ENCODE measurements around the gene DOCK4. TPM values are rescaled to one million over a fixed set of nuclear protein-coding genes. Genes with fewer than 3 reads are reported as not detected.

The DOCK4 gene
- total RNA-seq, 1 donor from 2014 or later, result 100 TPM

GRCh38 chr7:112225006-112225405 is 18.8 kb upstream of the DOCK4 start:
- ATAC-seq, result no peak

GRCh38 chr7:112224186-112224585 is 18.0 kb upstream of the DOCK4 start:
- intact Hi-C loops (cut with DNase I), result no loop called here
- ATAC-seq (no peak), DNase-seq (no peak)
- Histone ChIP-seq H3K4me3 (no peak overlapping the region), H3K27me3 (no peaks in the 10 kb centered on the region), H3K36me3 (no peaks in the 10 kb centered on the region), H3K9me3 (no peaks in the 10 kb centered on the region), H3K4me1 (no peaks in the 10 kb centered on the region), H3K27ac (no peak overlapping the region)
- TF ChIP-seq CTCF (IDR thresholded peaks at IDR 0.05), result no peak

More at GRCh38 chr7:112225006-112225405, 18.8 kb upstream of the DOCK4 start:
- H3K27me3 ChIP-seq, result no peaks in the 10 kb centered on the region
- H3K4me3 ChIP-seq, result no peak overlapping the region
- TF ChIP-seq CTCF (IDR thresholded peaks at IDR 0.05), result no peak
- no peaks in the 10 kb centered on the region for H3K4me1 ChIP-seq
- no peaks in the 10 kb centered on the region for H3K9me3 ChIP-seq
- no peak for DNase-seq
- no peaks in the 10 kb centered on the region for H3K36me3 ChIP-seq
- no peak overlapping the region for H3K27ac ChIP-seq
- intact Hi-C loops (cut with DNase I), result no loop called here

GRCh38 chr7:112223310-112223709 is 17.1 kb upstream of the DOCK4 start:
- no peak overlapping the region for H3K4me3 ChIP-seq
- H3K27me3 ChIP-seq, result no peaks in the 10 kb centered on the region
- H3K36me3 ChIP-seq, result no peaks in the 10 kb centered on the region
- no peaks in the 10 kb centered on the region for H3K9me3 ChIP-seq
- no peak for TF ChIP-seq CTCF (IDR thresholded peaks at IDR 0.05)
- intact Hi-C loops (cut with DNase I), result no loop called here
- no peaks in the 10 kb centered on the region for H3K4me1 ChIP-seq
- ATAC-seq (no peak), DNase-seq (no peak)
- no peak overlapping the region for H3K27ac ChIP-seq

GRCh38 chr7:112220877-112221434 is 14.8 kb upstream of the DOCK4 start:
- H3K9me3 ChIP-seq, result no peaks in the 10 kb centered on the region
- H3K36me3 ChIP-seq, result no peaks in the 10 kb centered on the region
- no peak for TF ChIP-seq CTCF (IDR thresholded peaks at IDR 0.05)
- H3K4me1 ChIP-seq, result no peaks in the 10 kb centered on the region
- H3K4me3 ChIP-seq, result no peak overlapping the region
- no peak overlapping the region for H3K27ac ChIP-seq
- H3K27me3 ChIP-seq, result no peaks in the 10 kb centered on the region
- intact Hi-C loops (cut with DNase I), result no loop called here
- DNase-seq (no peak), ATAC-seq (no peak)

- Histone ChIP-seq H3K9me3 (no peaks in the 10 kb centered on the region), H3K27ac (no peak overlapping the region), H3K36me3 (no peaks in the 10 kb centered on the region), H3K4me3 (no peak overlapping the region), H3K27me3 (no peaks in the 10 kb centered on the region), H3K4me1 (peaks cover 14% of the 10 kb centered on the region)
- DNase-seq (no peak), ATAC-seq (no peak)
- intact Hi-C loops (cut with DNase I), result no loop called here
- TF ChIP-seq CTCF (IDR thresholded peaks at IDR 0.05), result no peak
Measured at GRCh38 chr7:112215787-112216186, 9.6 kb upstream of the DOCK4 start.

- DNase-seq (no peak), ATAC-seq (no peak)
- TF ChIP-seq CTCF (IDR thresholded peaks at IDR 0.05), result no peak
- Histone ChIP-seq H3K4me3 (no peak overlapping the region), H3K9me3 (no peaks in the 10 kb centered on the region), H3K27me3 (no peaks in the 10 kb centered on the region), H3K4me1 (peaks cover 17% of the 10 kb centered on the region), H3K36me3 (no peaks in the 10 kb centered on the region), H3K27ac (no peak overlapping the region)
- intact Hi-C loops (cut with DNase I), result no loop called here
Measured at GRCh38 chr7:112214883-112215282, 8.7 kb upstream of the DOCK4 start.

Data from upper lobe of right lung (tissue), 1 donor.